PC-3 (cell line): ENCODE data around the gene SLF2. TPM values are rescaled to one million over a fixed set of nuclear protein-coding genes. Genes with fewer than 3 reads are reported as not detected.

ENCODE experiments used
- ATAC-seq: fragments of 200-7000 bp; cut with Tn5 transposase; 2 replicates; pipeline ENCODE4 v1.9.1; 2020; ENCODE audit warnings: mild to moderate bottlenecking, moderate library complexity
- BruUV-seq: library from RNA; stranded (reverse); fragments of 400-500 nt; replicated peaks from 2 replicates; lab custom pipeline; 2021; lab: Mats Ljungman, UMichigan
- CTCF ChIA-PET: fragments of 300-600 bp; sonication (Branson Sonifier 250); formaldehyde crosslinking; loops from one replicate; lab custom pipeline; 2022; ENCODE audit warnings: antibody characterized with exemption; lab: Charles Lee
- POLR2A ChIA-PET: fragments of 300-600 bp; sonication (Branson Sonifier 250); formaldehyde crosslinking; loops from one replicate; lab custom pipeline; 2022; ENCODE audit warnings: antibody characterized with exemption; ENCODE audit not compliant: unreplicated experiment; lab: Charles Lee
- DNase-seq: peaks from one replicate; pipeline ENCODE4 v3.0.0-alpha.2; 2015
- H2AFZ ChIP-seq: fragments of 300-600 bp; sonication (generic); 2 replicates; pipeline ENCODE4 v1.6.0; 2016; ENCODE audit warnings: antibody characterized with exemption, low read length
- H3F3A ChIP-seq: fragments of 300-600 bp; sonication (generic); one replicate; pipeline ENCODE4 v1.6.0; 2017; ENCODE audit warnings: antibody characterized with exemption, low read length, control low read depth, mild to moderate bottlenecking; ENCODE audit not compliant: unreplicated experiment
- H3K27ac ChIP-seq: fragments of 300-600 bp; sonication (generic); 2 replicates; pipeline ENCODE4 v1.5.1; 2016; ENCODE audit warnings: mild to moderate bottlenecking, low read length
- H3K27me3 ChIP-seq: fragments of 300-600 bp; sonication (generic); 2 replicates; pipeline ENCODE4 v1.6.1; 2016; ENCODE audit warnings: low read length, mixed read lengths
- H3K36me3 ChIP-seq: fragments of 300-600 bp; sonication (generic); 2 replicates; pipeline ENCODE4 v1.6.1; 2016; ENCODE audit warnings: low read depth, mixed run types, low read length, mixed read lengths
- H3K4me1 ChIP-seq: fragments of 300-600 bp; sonication (generic); 2 replicates; pipeline ENCODE4 v1.5.1; 2016; ENCODE audit warnings: low read length; ENCODE audit not compliant: insufficient read depth
- H3K4me2 ChIP-seq: fragments of 300-600 bp; sonication (generic); 2 replicates; pipeline ENCODE4 v1.6.0; 2016; ENCODE audit warnings: low read length
- H3K4me3 ChIP-seq: fragments of 300-600 bp; sonication (generic); 2 replicates; pipeline ENCODE4 v1.5.1; 2016; ENCODE audit warnings: mild to moderate bottlenecking, low read length, mixed read lengths
- H3K79me2 ChIP-seq: fragments of 300-600 bp; sonication (generic); 2 replicates; pipeline ENCODE4 v1.6.1; 2017; ENCODE audit warnings: low read length, mixed read lengths
- H3K9ac ChIP-seq: fragments of 300-600 bp; sonication (generic); 2 replicates; pipeline ENCODE4 v1.6.0; 2016; ENCODE audit warnings: mild to moderate bottlenecking, low read length
- H3K9me2 ChIP-seq: fragments of 300-600 bp; sonication (generic); replicated peaks from 2 replicates; pipeline ENCODE4 v1.6.1; 2016; ENCODE audit warnings: mixed run types, low read length, mixed read lengths
- H3K9me3 ChIP-seq: fragments of 300-600 bp; sonication (generic); 2 replicates; pipeline ENCODE4 v1.6.1; 2016; ENCODE audit warnings: low read length, mixed read lengths
- H4K20me1 ChIP-seq: fragments of 300-600 bp; sonication (generic); 2 replicates; pipeline ENCODE4 v1.6.1; 2016; ENCODE audit warnings: low read length, mixed read lengths
- CTCF ChIP-seq: fragments of 300-600 bp; sonication (generic); conservative IDR thresholded peaks from 2 replicates; pipeline ENCODE4 v1.5.1; 2017; ENCODE audit warnings: antibody characterized with exemption, low read depth, mild to moderate bottlenecking, low read length
- EZH2 ChIP-seq: fragments of 300-600 bp; sonication (generic); IDR thresholded peaks from one replicate; pipeline ENCODE4 v1.6.1; 2017; ENCODE audit warnings: antibody characterized with exemption, mild to moderate bottlenecking, low read length; ENCODE audit not compliant: unreplicated experiment
- EZH2phosphoT487 ChIP-seq: fragments of 300-600 bp; sonication (generic); IDR thresholded peaks from 2 replicates; pipeline ENCODE4 v1.6.1; 2018; ENCODE audit warnings: mild to moderate bottlenecking, antibody characterized with exemption, low read length, borderline replicate concordance
- intact Hi-C: fragments of 100-400 bp; cut with micrococcal nuclease; formaldehyde crosslinking; loops from 2 replicates; pipeline ENCODE4 v1.9.0; 2023
- total RNA-seq: library from RNA; depleted of rRNA; stranded (reverse); fragments of >200 nt; gene quantifications from 2 replicates; pipeline ENCODE4 v1.2.3, GENCODE V29; 2014

The SLF2 gene
- total RNA-seq, 1 experiment from 2014 or later: 19.5 TPM

- Histone ChIP-seq H3K4me3 (no peak overlapping the region), H3K9me2 (no peaks in the 10 kb centered on the region), H3F3A (no peaks in the 10 kb centered on the region), H3K27ac (no peak overlapping the region), H3K4me1 (no peaks in the 10 kb centered on the region), H4K20me1 (no peaks in the 10 kb centered on the region), H3K79me2 (no peaks in the 10 kb centered on the region), H3K9me3 (no peaks in the 10 kb centered on the region), H3K36me3 (no peaks in the 10 kb centered on the region), H2AFZ (no peak overlapping the region), H3K4me2 (no peak overlapping the region), H3K9ac (no peak overlapping the region), H3K27me3 (no peaks in the 10 kb centered on the region)
- TF ChIP-seq CTCF (no peak), EZH2 (no peak), EZH2phosphoT487 (no peak)
- DNase-seq: no peak
- ATAC-seq: no peak
- BruUV-seq: no TSS peak
- CTCF ChIA-PET: no interaction called here
- POLR2A ChIA-PET: no interaction called here
- intact Hi-C loops: loop anchor here (10.0 kb wide), 2 partner anchors 131 to 311 kb away; partner anchors contain the start of gene PAX2
These were observed 37.1 kb upstream of the SLF2 start for GRCh38 chr10:100875484-100876166.

GRCh38 chr10:100876585-100877460 is 35.9 kb upstream of the SLF2 start:
- no peaks in the 10 kb centered on the region for H3K79me2 ChIP-seq
- no peak for ATAC-seq
- H3K9ac ChIP-seq: no peak overlapping the region
- TF ChIP-seq CTCF: no peak
- no peak for TF ChIP-seq EZH2
- TF ChIP-seq EZH2phosphoT487: no peak
- no peak overlapping the region for H3K27ac ChIP-seq
- no peak overlapping the region for H3K4me2 ChIP-seq
- H3K4me3 ChIP-seq: no peak overlapping the region
- H3K4me1 ChIP-seq: no peaks in the 10 kb centered on the region
- no TSS peak for BruUV-seq
- intact Hi-C loops: loop anchor here (10.0 kb wide), 2 partner anchors 132 to 312 kb away; partner anchors contain the start of gene PAX2
- ChIA-PET CTCF (no interaction called here), POLR2A (no interaction called here)
- H3K9me2 ChIP-seq: no peaks in the 10 kb centered on the region
- DNase-seq: no peak
- H2AFZ ChIP-seq: no peak overlapping the region
- no peaks in the 10 kb centered on the region for H3K9me3 ChIP-seq
- no peaks in the 10 kb centered on the region for H3K36me3 ChIP-seq
- H3K27me3 ChIP-seq: no peaks in the 10 kb centered on the region
- H4K20me1 ChIP-seq: no peaks in the 10 kb centered on the region
- H3F3A ChIP-seq: no peaks in the 10 kb centered on the region
